Uterus (tissue), 4 donors: ENCODE data around the gene ACP2. TPM values are rescaled to one million over a fixed set of nuclear protein-coding genes. Genes with fewer than 3 reads are reported as not detected.

Source experiments
- DNase-seq, 2 donors: peaks; one replicate each; pipeline ENCODE4 v3.0.0-alpha.2; 2019 to 2020
- H3K27ac ChIP-seq, 2 donors: fragments of 200-600 bp; sonication (generic); 1 replicate in 1 of 2; 2 replicates in 1 of 2; pipeline ENCODE4 v1.5.1; 2016 to 2018
- H3K27me3 ChIP-seq, 2 donors: fragments of 200-600 bp; sonication (generic); one replicate each; pipeline ENCODE4 v1.5.1; 2018 to 2019; ENCODE audit warnings: control low read depth in 1 of 2
- H3K36me3 ChIP-seq, 2 donors: fragments of 200-600 bp; sonication (generic); one replicate each; pipeline ENCODE4 v1.5.1; 2019; ENCODE audit warnings: control low read depth in 1 of 2
- H3K4me1 ChIP-seq, 2 donors: fragments of 200-600 bp; sonication (generic); one replicate each; pipeline ENCODE4 v1.5.1; 2018 to 2019; ENCODE audit warnings: control low read depth in 1 of 2
- H3K4me3 ChIP-seq, 2 donors: fragments of 200-600 bp; sonication (generic); 1 replicate in 1 of 2; 2 replicates in 1 of 2; pipeline ENCODE4 v1.5.1; 2018 to 2019; ENCODE audit warnings: mild to moderate bottlenecking in 1 of 2
- H3K9me3 ChIP-seq, 2 donors: fragments of 200-600 bp; sonication (generic); one replicate each; pipeline ENCODE4 v1.5.1; 2019; ENCODE audit warnings: control low read depth in 1 of 2
- POLR2A ChIP-seq, 2 donors: fragments of 450-650 bp; IDR thresholded peaks; one replicate each; pipeline ENCODE4 v1.6.1; 2016; ENCODE audit warnings: antibody characterized with exemption in 2 of 2, mild to moderate bottlenecking in 1 of 2, moderate library complexity in 1 of 2
- intact Hi-C: fragments of 100-400 bp; cut with DNase I; formaldehyde crosslinking; loops from one replicate; pipeline ENCODE4 v1.15.1; 2023; ENCODE audit warnings: low total_unique reads
- total RNA-seq, 4 donors: library from RNA; depleted of rRNA in 3 of 4; stranded (reverse); fragments of >200 nt in 3 of 4; gene quantifications; one replicate each; pipeline versions ENCODE4 v1.1.0 to v1.2.4, GENCODE V29; 2014 to 2023
- TF ChIP-seq, protein P1 (sequence below), 4 experiments: fragments of 200-600 bp in 2 of 4; fragments of 450-650 bp in 2 of 4; sonication (generic) in 2 of 4; IDR thresholded peaks; one replicate each; pipeline ENCODE4 v1.5.1; 2016 to 2019; ENCODE audit warnings: antibody characterized with exemption in 4 of 4, mild to moderate bottlenecking in 2 of 4, moderate library complexity in 1 of 4
- donor health status: DM: yes; HTN: yes; CAD: no.

Gene ACP2
- total RNA-seq, 4 donors from 2014 or later, result 25.6 to 36.6 (median 27.1) TPM

- intact Hi-C loops, result loop anchor here (5.0 to 10.0 kb wide), 2 partner anchors 94 to 382 kb away; partner anchors contain the start of gene ARFGAP2
- Histone ChIP-seq H3K4me3 (peak overlapping the region; percentile 74 to 86), H3K4me1 (peaks cover 0 to 4% of the 10 kb centered on the region in 2 donors), H3K27ac (peak overlapping the region; percentile 95 to 97), H3K36me3 (no peaks in the 10 kb centered on the region), H3K27me3 (no peaks in the 10 kb centered on the region), H3K9me3 (no peaks in the 10 kb centered on the region)
- TF ChIP-seq POLR2A (IDR thresholded peaks at IDR 0.05), result no peak
- TF ChIP-seq, protein P1, sequence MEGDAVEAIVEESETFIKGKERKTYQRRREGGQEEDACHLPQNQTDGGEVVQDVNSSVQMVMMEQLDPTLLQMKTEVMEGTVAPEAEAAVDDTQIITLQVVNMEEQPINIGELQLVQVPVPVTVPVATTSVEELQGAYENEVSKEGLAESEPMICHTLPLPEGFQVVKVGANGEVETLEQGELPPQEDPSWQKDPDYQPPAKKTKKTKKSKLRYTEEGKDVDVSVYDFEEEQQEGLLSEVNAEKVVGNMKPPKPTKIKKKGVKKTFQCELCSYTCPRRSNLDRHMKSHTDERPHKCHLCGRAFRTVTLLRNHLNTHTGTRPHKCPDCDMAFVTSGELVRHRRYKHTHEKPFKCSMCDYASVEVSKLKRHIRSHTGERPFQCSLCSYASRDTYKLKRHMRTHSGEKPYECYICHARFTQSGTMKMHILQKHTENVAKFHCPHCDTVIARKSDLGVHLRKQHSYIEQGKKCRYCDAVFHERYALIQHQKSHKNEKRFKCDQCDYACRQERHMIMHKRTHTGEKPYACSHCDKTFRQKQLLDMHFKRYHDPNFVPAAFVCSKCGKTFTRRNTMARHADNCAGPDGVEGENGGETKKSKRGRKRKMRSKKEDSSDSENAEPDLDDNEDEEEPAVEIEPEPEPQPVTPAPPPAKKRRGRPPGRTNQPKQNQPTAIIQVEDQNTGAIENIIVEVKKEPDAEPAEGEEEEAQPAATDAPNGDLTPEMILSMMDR (IDR thresholded peaks at IDR 0.05), result peak in 2 of 4 experiments; percentile 3 to 28
- DNase-seq, result peak; percentile 90 to 91
These were observed 20.6 kb upstream of the ACP2 start for GRCh38 chr11:47269002-47269828.

DNA sequence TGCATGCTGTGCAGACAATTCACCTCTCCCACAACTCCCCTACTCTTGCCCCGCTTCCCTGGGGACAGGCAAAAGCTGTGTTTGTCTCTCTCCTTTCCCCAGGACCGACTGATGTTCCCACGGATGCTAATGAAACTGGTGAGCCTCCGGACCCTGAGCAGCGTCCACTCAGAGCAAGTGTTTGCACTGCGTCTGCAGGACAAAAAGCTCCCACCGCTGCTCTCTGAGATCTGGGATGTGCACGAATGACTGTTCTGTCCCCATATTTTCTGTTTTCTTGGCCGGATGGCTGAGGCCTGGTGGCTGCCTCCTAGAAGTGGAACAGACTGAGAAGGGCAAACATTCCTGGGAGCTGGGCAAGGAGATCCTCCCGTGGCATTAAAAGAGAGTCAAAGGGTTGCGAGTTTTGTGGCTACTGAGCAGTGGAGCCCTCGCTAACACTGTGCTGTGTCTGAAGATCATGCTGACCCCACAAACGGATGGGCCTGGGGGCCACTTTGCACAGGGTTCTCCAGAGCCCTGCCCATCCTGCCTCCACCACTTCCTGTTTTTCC is 19.9 kb upstream of the ACP2 start:
- DNase-seq, result no peak
- TF ChIP-seq, protein P1 (IDR thresholded peaks at IDR 0.05), result no peak
- no peak for TF ChIP-seq POLR2A (IDR thresholded peaks at IDR 0.05)
- Histone ChIP-seq H3K27me3 (no peaks in the 10 kb centered on the region), H3K36me3 (no peaks in the 10 kb centered on the region), H3K9me3 (no peaks in the 10 kb centered on the region), H3K4me1 (peaks cover 0 to 4% of the 10 kb centered on the region in 2 donors), H3K4me3 (peak overlapping the region; percentile 74 to 86), H3K27ac (peak overlapping the region; percentile 95 to 97)
- intact Hi-C loops, result loop anchor here (5.0 to 10.0 kb wide), 2 partner anchors 94 to 381 kb away; partner anchors contain the start of gene ARFGAP2

GRCh38 chr11:47267876-47268275 is 19.3 kb upstream of the ACP2 start:
- H3K36me3 ChIP-seq, result no peaks in the 10 kb centered on the region
- H3K27ac ChIP-seq, result no peak overlapping the region
- TF ChIP-seq, protein P1 (IDR thresholded peaks at IDR 0.05), result no peak
- TF ChIP-seq POLR2A (IDR thresholded peaks at IDR 0.05), result no peak
- peaks cover 0 to 4% of the 10 kb centered on the region in 2 donors for H3K4me1 ChIP-seq
- no peaks in the 10 kb centered on the region for H3K27me3 ChIP-seq
- intact Hi-C loops, result loop anchor here (5.0 to 10.0 kb wide), 2 partner anchors 93 to 381 kb away; partner anchors contain the start of gene ARFGAP2
- no peak overlapping the region for H3K4me3 ChIP-seq
- DNase-seq, result no peak
- no peaks in the 10 kb centered on the region for H3K9me3 ChIP-seq

DNA sequence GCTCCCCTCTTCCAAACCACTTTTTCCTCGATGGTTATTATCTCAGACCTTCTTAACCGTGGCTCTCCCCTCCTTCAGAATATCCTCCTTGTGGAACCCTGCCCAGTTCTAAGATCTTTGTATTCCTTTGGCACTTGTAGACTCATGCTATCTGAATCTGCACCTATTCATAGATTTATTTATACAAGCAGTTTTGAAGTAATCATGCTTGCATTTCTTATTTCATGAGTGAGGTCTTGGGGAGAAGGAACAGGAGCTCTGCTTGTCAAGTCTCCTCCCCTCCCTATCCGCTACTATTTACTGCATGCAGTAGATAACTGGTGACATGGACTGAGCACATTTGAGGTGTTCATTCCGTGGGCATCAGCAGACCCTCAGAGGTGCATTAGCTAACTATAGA is 15.9 kb upstream of the ACP2 start:
- no peak overlapping the region for H3K27ac ChIP-seq
- DNase-seq, result no peak
- peaks cover 0 to 4% of the 10 kb centered on the region in 2 donors for H3K4me1 ChIP-seq
- H3K27me3 ChIP-seq, result no peaks in the 10 kb centered on the region
- H3K36me3 ChIP-seq, result no peaks in the 10 kb centered on the region
- H3K9me3 ChIP-seq, result no peaks in the 10 kb centered on the region
- no peak overlapping the region for H3K4me3 ChIP-seq
- intact Hi-C loops, result loop anchor here (10.0 kb wide), 1 partner anchor 90 kb away; the partner anchor contains the start of gene ARFGAP2
- TF ChIP-seq POLR2A (IDR thresholded peaks at IDR 0.05), result no peak
- TF ChIP-seq, protein P1 (IDR thresholded peaks at IDR 0.05), result no peak

- Histone ChIP-seq H3K27me3 (no peaks in the 10 kb centered on the region), H3K4me3 (no peak overlapping the region), H3K9me3 (no peaks in the 10 kb centered on the region), H3K36me3 (no peaks in the 10 kb centered on the region), H3K27ac (no peak overlapping the region), H3K4me1 (peaks cover 0 to 6% of the 10 kb centered on the region in 2 donors)
- no peak for DNase-seq
- intact Hi-C loops, result loop anchor here (10.0 kb wide), 1 partner anchor 89 kb away; the partner anchor contains the start of gene ARFGAP2
- TF ChIP-seq POLR2A (IDR thresholded peaks at IDR 0.05), result no peak
- TF ChIP-seq, protein P1 (IDR thresholded peaks at IDR 0.05), result no peak
These were observed 15.5 kb upstream of the ACP2 start for GRCh38 chr11:47264119-47264518.
